AG04450 (cell line): ENCODE measurements around the gene SCYGR1. TPM values are rescaled to one million over a fixed set of nuclear protein-coding genes. Genes with fewer than 3 reads are reported as not detected.

Experiments
- CTCF ChIA-PET: fragments of 300-600, 350-600 bp; formaldehyde crosslinking; extraction: SDS; loops from one replicate; lab custom pipeline; 2022; ENCODE audit warnings: antibody characterized with exemption, inconsistent platforms; lab: Charles Lee
- POLR2A ChIA-PET: fragments of 350-600 bp; formaldehyde crosslinking; extraction: SDS; loops from one replicate; lab custom pipeline; 2021; ENCODE audit warnings: antibody characterized with exemption, inconsistent platforms; lab: Yijun Ruan, JAX
- DNase-seq: peaks from one replicate; pipeline ENCODE4 v3.0.0-alpha.2; 2011; ENCODE audit warnings: low read depth, low spot score
- H3K27ac ChIP-seq: one replicate; pipeline ENCODE4 v1.5.1; 2012; ENCODE audit warnings: low read depth, low read length, control low read depth
- H3K27me3 ChIP-seq: one replicate; pipeline ENCODE4 v1.6.0; 2012; ENCODE audit warnings: low read length; ENCODE audit not compliant: control insufficient read depth, insufficient read depth
- H3K4me3 ChIP-seq: 2 replicates; pipeline ENCODE4 v1.5.1; 2011; ENCODE audit warnings: mild to moderate bottlenecking, low read depth, low read length, control low read depth
- H3K9me3 ChIP-seq: 2 replicates; pipeline ENCODE4 v1.5.1; 2012; ENCODE audit warnings: low read length; ENCODE audit not compliant: control insufficient read depth, insufficient read depth
- CTCF ChIP-seq: IDR thresholded peaks from 2 replicates; pipeline ENCODE4 v1.5.1; 2011; ENCODE audit warnings: low read depth, low read length, control low read depth, inconsistent platforms
- polyA plus RNA-seq: library from polyadenylated mRNA; depleted of rRNA; stranded (reverse); fragments of >200 nt; gene quantifications from 2 replicates; pipeline ENCODE4 v1.2.3, GENCODE V29; 2011

The SCYGR1 gene
- polyA plus RNA-seq, 1 experiment, result not detected

DNA sequence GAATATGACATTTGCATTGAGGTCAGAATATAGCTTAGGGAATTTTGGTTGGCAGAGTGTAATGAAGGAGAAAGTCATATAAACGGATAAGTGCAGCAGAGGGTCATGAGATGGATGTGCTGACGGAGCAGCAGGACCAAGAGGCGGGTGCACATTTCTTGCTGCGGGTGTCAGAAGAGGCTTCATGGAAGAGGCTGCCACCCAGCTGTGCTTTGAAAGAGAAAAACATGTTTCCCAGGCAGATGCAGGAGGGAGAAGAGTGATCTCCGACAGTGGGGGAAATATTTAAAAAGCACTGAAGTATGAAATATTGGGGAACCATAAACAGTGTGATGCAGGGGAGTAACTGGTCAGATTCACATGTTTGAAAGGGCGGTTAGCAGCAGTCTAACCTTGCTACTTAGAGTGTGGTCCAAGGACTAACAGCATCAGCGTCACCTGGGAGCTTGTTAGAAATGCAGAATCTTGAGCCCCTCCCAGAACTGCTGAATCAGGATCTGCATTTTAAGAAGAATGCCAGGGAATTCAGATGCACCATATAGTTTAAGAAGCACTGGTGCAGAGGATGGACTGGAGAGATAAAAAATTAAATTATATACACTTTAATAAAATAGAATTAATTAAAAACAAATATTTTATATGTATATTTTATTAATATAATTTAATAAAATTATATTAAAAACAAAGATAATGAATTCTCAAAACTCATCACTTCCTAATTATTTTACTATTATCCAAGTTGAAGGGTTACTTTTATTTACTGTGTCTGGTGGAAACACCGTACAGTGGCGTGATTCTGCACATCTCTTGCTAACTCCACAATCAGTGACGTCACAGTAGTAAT lies 36.1 kb upstream of the SCYGR1 start:
- no peaks in the 10 kb centered on the region for H3K27me3 ChIP-seq
- DNase-seq, result no peak
- H3K4me3 ChIP-seq, result no peak overlapping the region
- ChIA-PET CTCF (no interaction called here), POLR2A (no interaction called here)
- no peak for TF ChIP-seq CTCF
- H3K27ac ChIP-seq, result no peak overlapping the region
- H3K9me3 ChIP-seq, result no peaks in the 10 kb centered on the region

- no peak overlapping the region for H3K4me3 ChIP-seq
- ChIA-PET POLR2A (no interaction called here), CTCF (no interaction called here)
- DNase-seq, result no peak
- H3K27me3 ChIP-seq, result no peaks in the 10 kb centered on the region
- no peak for TF ChIP-seq CTCF
- no peaks in the 10 kb centered on the region for H3K9me3 ChIP-seq
- no peak overlapping the region for H3K27ac ChIP-seq
Measured at GRCh38 chr2:227420087-227421052, 32.6 kb upstream of the SCYGR1 start.

- DNase-seq, result no peak
- ChIA-PET POLR2A (no interaction called here), CTCF (no interaction called here)
- Histone ChIP-seq H3K27me3 (no peaks in the 10 kb centered on the region), H3K27ac (no peak overlapping the region), H3K4me3 (no peak overlapping the region), H3K9me3 (no peaks in the 10 kb centered on the region)
- no peak for TF ChIP-seq CTCF
Measured at GRCh38 chr2:227416701-227417100, 29.0 kb upstream of the SCYGR1 start.

- Histone ChIP-seq H3K27me3 (no peaks in the 10 kb centered on the region), H3K4me3 (no peak overlapping the region), H3K27ac (no peak overlapping the region), H3K9me3 (no peaks in the 10 kb centered on the region)
- TF ChIP-seq CTCF, result no peak
- no peak for DNase-seq
- ChIA-PET CTCF (interaction anchor here (0.7 to 2.1 kb wide), 3 partner anchors 22 to 438 kb away, joined by 6 to 8 read pairs (median 6); no protein-coding TSS in a partner anchor), POLR2A (interaction anchor here (0.7 to 1.4 kb wide), 4 partner anchors 13 to 100 kb away, joined by 3 to 8 read pairs (median 5); no protein-coding TSS in a partner anchor)
Measured at GRCh38 chr2:227415538-227416424, 28.0 kb upstream of the SCYGR1 start.
